ENCODE measurements around the gene NXNL2.

GRCh38 chr9:88508326-88508725, 26.7 kb upstream of the NXNL2 start:
- no peak for TF ChIP-seq CTCF (IDR thresholded peaks at IDR 0.05; ENCODE audit: low read depth, low read length)
- no peak for TF ChIP-seq EZH2phosphoT487 (IDR thresholded peaks at IDR 0.05; ENCODE audit: low read depth)
